ENCODE data around the gene BCL2A1. TPM values are rescaled to one million over a fixed set of nuclear protein-coding genes. Genes with fewer than 3 reads are reported as not detected.

BCL2A1 gene
- total and polyA plus RNA-seq, 2 of the 4 experiments (the other 2 are of a cell fraction), result 2.3 to 4.5 TPM

DNA sequence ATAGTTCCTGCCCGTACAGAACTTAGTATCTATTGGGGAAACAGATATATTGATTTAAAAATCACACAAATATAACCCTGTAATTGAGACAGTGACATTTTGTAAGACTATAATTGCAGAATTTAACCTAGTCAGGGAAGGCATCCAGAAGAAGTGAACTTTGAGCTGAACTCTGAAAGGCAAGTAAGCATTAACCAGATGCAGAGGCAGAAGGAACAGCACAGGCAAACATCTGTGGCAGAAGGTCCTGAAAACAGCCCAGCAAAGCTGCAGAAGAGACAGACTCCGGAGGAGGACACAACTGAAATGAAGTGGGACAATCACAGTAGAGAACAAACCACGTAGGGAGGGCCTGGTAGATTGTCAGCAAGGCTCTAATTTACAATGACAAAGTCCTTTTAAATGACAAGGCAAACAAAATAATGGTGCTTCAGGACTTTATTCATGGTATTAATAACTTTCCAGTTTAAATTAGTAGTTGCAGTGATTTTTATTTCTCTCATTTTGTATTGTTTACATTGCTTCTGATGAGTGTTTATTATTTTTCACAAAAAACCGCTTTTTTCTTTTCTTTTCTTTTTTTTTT is 14.5 kb downstream of the BCL2A1 start:
- no peak overlapping the region for H3K4ac ChIP-seq (ENCODE audit: low read depth, low read length)
- H3K4me1 ChIP-seq (ENCODE audit: control insufficient read depth, insufficient read depth, low read length), result peaks cover 11% of the 10 kb centered on the region
- H3K9me1 ChIP-seq (ENCODE audit: insufficient read depth, low read length), result no peaks in the 10 kb centered on the region
- no peak overlapping the region for H2AK9ac ChIP-seq (replicated peaks; ENCODE audit: low read depth, low read length, poor library complexity)
- no peak overlapping the region for H3K4me2 ChIP-seq (ENCODE audit: low read depth, low read length)
- H3K27me3 ChIP-seq (ENCODE audit: control insufficient read depth, insufficient read depth, low read length), result no peaks in the 10 kb centered on the region
- H2AFZ ChIP-seq (replicated peaks; ENCODE audit: low read length, poor library complexity), result no peak overlapping the region
- no peak overlapping the region for H4K5ac ChIP-seq (ENCODE audit: low read depth, low read length)
- H3K18ac ChIP-seq (ENCODE audit: low read depth, low read length), result no peak overlapping the region
- no peak overlapping the region for H2BK5ac ChIP-seq (ENCODE audit: low read depth, low read length, poor library complexity, severe bottlenecking)
- ATAC-seq (ENCODE audit: low read depth), result 0 out of 2 replicates have a peak, but pooled peaks have one; percentile 22
- intact Hi-C loops (cut with micrococcal nuclease), result no loop called here
- no peaks in the 10 kb centered on the region for H3K9me3 ChIP-seq (ENCODE audit: control insufficient read depth, insufficient read depth, low read length)
- no peaks in the 10 kb centered on the region for H3K79me1 ChIP-seq (ENCODE audit: low read depth in 1 of 2, low read length in 2 of 2)
- in situ Hi-C loops (cut with MboI; ENCODE audit: low sequenced_read_pairs), result no loop called here
- no CpG with 5 or more reads among the region's 4 CpGs for WGBS, 2 experiments (ENCODE audit: extremely low coverage in 2 of 2, insufficient read length in 1 of 2)
- no peak overlapping the region for H2BK15ac ChIP-seq (ENCODE audit: low read depth, low read length)
- no peaks in the 10 kb centered on the region for H4K20me1 ChIP-seq (ENCODE audit: insufficient read depth, low read length)
- H4K8ac ChIP-seq (ENCODE audit: low read depth in 2 of 2, low read length in 2 of 2), result no peak overlapping the region
- no peak overlapping the region for H2BK120ac ChIP-seq (ENCODE audit: low read depth, low read length)
- H3K56ac ChIP-seq (ENCODE audit: extremely low read depth, insufficient read depth, low read length), result no peak overlapping the region
- H3K36me3 ChIP-seq (ENCODE audit: control insufficient read depth, insufficient read depth, low read length), result no peaks in the 10 kb centered on the region
- H3K4me3 ChIP-seq (ENCODE audit: insufficient read depth, low read depth, low read length), result no peak overlapping the region
- no peak overlapping the region for H3K23ac ChIP-seq (ENCODE audit: low read depth, low read length)
- no peak overlapping the region for H4K91ac ChIP-seq (ENCODE audit: insufficient read depth, low read depth, low read length)
- H3K27ac ChIP-seq (ENCODE audit: insufficient read depth, low read length), result no peak overlapping the region
- H2BK20ac ChIP-seq (ENCODE audit: low read depth, low read length), result no peak overlapping the region
- POLR2A ChIA-PET (ENCODE audit: unreplicated experiment), result no interaction called here
- dilution Hi-C loops (cut with HindIII; ENCODE audit: low sequenced_read_pairs, unreplicated experiment), result no loop called here
- no peak for DNase-seq
- CTCF ChIA-PET, result no interaction called here
- TF ChIP-seq CHD1 (IDR thresholded peaks at IDR 0.05; ENCODE audit: low read depth, low read length) (no peak), MXI1 (IDR thresholded peaks at IDR 0.05; ENCODE audit: borderline replicate concordance, low read depth, low read length) (no peak), ELK1 (IDR thresholded peaks at IDR 0.05; ENCODE audit: borderline replicate concordance, low read depth, low read length) (no peak)
- no peak overlapping the region for H2AK5ac ChIP-seq (ENCODE audit: low read depth, low read length)
- no TSS peak for BruUV-seq (replicated peaks)
- no peak overlapping the region for H3K9ac ChIP-seq (ENCODE audit: low read depth, low read length)
- H3K14ac ChIP-seq (replicated peaks; ENCODE audit: low read depth, low read length), result no peak overlapping the region

Data from IMR-90 (cell line).